GM18520 (cell line): ENCODE results near the gene OR1K1.

Experiments used
- ATAC-seq: cut with Tn5 transposase; IDR thresholded peaks from one replicate; pipeline ENCODE4 v1.9.1; 2021; ENCODE audit not compliant: unreplicated experiment

The OR1K1 gene

GRCh38 chr9:122848256-122848943 lies 48.5 kb downstream of the OR1K1 start:
- no peak for ATAC-seq
